Measurements from ENCODE around the gene USP35. TPM values are rescaled to one million over a fixed set of nuclear protein-coding genes. Genes with fewer than 3 reads are reported as not detected.
"Not testable (repeated sequence)": the region's sequence is repeated elsewhere in the genome, so short reads cannot be mapped to it uniquely, and the experiment has no call there.

The USP35 gene
- total and polyA plus RNA-seq, 4 experiments from 2014 or later: 0.11 to 14.3 (median 6.8) TPM

DNA sequence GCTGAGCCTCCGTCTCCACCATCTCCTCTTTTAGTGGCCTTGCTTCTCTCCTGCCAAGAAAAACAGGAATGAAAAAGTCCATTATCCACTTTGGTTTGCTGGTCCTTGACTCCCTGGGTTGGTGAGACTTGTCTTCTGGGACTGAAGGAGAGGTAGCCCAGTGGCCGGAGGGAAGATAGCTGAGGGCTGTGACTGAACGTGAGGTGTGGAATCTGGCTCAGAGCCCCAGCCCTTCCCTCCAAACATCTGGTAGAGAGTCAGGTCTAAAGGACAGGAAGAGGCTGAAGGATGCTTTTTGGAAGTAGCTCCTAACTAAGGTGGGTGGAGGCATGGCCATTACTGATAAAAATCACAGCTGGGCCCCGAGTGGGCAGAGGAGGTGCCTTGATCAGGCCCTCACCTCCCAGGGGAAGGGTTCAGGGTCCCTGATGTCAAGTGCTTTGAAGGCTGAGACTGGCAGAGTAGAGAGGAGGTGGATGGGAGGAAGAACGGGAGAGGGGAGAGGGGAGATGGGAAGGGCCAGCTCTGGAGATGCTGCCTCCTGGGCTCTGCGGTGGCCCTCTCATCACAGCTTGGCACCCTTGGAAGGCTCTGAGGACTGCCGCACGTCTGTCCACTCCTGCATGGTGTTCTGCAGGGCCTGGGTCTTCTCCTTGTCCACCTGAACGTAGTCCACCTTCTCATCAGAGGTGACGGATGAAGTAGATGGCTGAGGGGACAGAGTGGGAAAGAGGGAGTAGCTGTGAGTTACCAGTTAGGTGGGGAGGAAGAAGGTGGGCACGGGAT lies 30.2 kb downstream of the USP35 start:
- no peaks in the 10 kb centered on the region for H3K27me3 ChIP-seq (ENCODE audit: insufficient read depth, low read length)
- H3K9me3 ChIP-seq (ENCODE audit: control insufficient read depth in 1 of 2, low read length in 2 of 2): no peaks in the 10 kb centered on the region
- Mint-ChIP-seq H3K27me3 (no peaks in the 10 kb centered on the region), H3K27ac (peak overlapping the region in 3 of 7 donors; percentile 24 to 85 (median 62)), H3K9me3 (no peaks in the 10 kb centered on the region), H3K4me1 (peaks cover 0 to 7% (median 2%) of the 10 kb centered on the region in 4 donors), H3K36me3 (peaks cover 22 to 35% of the 10 kb centered on the region in 2 donors), H3K4me3 (no peak overlapping the region)
- intact Hi-C loops (cut with micrococcal nuclease): no loop called here
- H3K27ac ChIP-seq (ENCODE audit: low read depth, low read length): no peak overlapping the region
- POLR2A ChIA-PET (ENCODE audit: partially characterized antibody): no interaction called here
- DNase-seq: no peak
- peaks cover 12% of the 10 kb centered on the region for H3K36me3 ChIP-seq (ENCODE audit: insufficient read depth, low read length)
- CTCF ChIA-PET (ENCODE audit: partially characterized antibody): no interaction called here
- no peak overlapping the region for H3K4me3 ChIP-seq (ENCODE audit: low read length in 2 of 2)
- no peaks in the 10 kb centered on the region for H3K4me1 ChIP-seq (ENCODE audit: insufficient read depth, low read length)

DNA sequence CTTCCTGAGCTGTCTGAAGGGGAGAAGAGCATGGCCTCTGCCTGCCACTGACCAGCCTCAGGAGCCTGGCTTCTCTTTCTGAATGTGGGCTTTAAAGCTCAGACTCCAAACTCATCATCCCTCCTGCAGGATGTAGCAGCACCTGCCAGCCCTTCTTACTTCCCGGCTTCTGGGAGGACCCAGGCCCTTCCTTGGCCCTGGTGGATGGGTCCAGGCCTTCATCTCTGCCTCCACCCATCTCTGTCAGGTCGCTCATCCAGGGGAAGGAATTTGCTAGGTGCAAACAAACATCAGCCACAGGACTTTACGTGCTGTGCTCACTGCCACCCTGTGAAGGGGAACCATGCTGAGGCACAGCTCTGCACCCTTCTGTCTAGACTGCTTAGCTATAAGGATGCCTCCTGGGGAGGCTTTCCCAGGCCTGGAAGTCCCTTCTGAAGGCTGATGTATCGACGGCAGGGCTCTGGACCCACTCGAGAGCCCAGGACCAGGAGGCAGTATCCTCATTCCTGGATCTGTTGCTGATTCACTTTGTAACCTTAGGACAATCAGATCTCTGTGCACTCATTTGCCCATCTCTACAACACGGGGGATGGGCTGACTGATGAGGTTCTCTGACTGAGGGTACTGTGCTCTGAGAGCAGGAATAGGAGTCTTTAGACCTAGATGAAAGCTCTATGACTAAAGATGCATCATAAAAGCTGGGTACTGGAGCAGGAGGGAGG lies 30.9 kb downstream of the USP35 start:
- Histone ChIP-seq H3K4me3 (ENCODE audit: low read length in 2 of 2) (no peak overlapping the region), H3K27me3 (ENCODE audit: insufficient read depth, low read length) (no peaks in the 10 kb centered on the region), H3K4me1 (ENCODE audit: insufficient read depth, low read length) (no peaks in the 10 kb centered on the region), H3K36me3 (ENCODE audit: insufficient read depth, low read length) (peaks cover 12% of the 10 kb centered on the region), H3K27ac (ENCODE audit: low read depth, low read length) (no peak overlapping the region), H3K9me3 (ENCODE audit: control insufficient read depth in 1 of 2, low read length in 2 of 2) (no peaks in the 10 kb centered on the region)
- Mint-ChIP-seq H3K36me3 (peaks cover 22 to 37% of the 10 kb centered on the region in 2 donors), H3K27me3 (no peaks in the 10 kb centered on the region), H3K27ac (peak overlapping the region in 3 of 7 donors; percentile 24 to 74 (median 62)), H3K4me1 (peaks cover 0 to 7% (median 2%) of the 10 kb centered on the region in 4 donors), H3K9me3 (no peaks in the 10 kb centered on the region), H3K4me3 (no peak overlapping the region)
- ChIA-PET POLR2A (ENCODE audit: partially characterized antibody) (no interaction called here), CTCF (ENCODE audit: partially characterized antibody) (no interaction called here)
- intact Hi-C loops (cut with micrococcal nuclease): no loop called here
- DNase-seq: no peak

DNA sequence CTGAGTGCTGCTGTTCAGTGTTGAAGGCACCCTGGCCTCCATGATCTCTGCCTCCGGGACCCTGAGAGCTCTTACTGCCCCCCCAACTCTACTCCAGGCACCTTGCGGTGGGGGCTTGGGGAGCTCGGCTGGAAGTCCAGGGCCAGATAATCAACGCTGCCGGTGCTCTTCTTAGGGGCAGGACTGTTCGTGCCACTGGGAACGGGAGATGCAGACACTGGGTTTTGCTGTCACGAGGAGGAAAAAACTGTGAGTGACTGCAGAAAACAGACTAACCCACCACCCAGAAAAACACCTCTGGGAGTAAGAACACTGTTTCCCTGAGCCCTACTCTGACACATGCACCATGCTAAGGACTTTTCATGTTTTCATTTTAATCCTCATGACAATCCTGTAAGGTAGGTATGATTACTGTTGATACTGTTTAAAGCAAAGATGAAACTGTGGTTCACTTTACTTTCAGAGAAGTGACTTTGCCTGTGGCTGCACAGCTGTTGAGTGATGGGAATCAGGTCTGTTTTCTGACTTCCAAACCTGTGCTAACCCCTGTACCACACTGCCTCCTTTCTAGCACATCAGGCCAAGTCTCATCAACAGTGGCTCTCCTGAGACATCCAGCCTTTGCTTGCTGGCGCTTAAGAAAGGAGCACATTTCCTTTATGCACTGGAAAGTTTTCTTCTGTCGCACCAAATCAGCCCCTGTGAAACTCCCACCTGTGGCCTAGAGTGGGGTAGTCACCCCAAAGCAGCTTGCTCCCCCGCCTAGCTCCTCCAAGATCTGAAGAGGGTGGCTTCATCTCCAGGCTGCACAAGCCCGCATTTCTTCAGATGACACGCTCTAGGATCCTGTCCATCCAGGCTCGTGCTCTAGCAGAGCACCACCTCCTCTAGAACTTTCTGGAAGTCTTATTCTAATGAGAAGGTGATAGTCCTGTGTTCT lies 31.8 kb downstream of the USP35 start:
- peaks cover 22 to 41% of the 10 kb centered on the region in 2 donors for H3K36me3 Mint-ChIP-seq
- peaks cover 0 to 7% (median 2%) of the 10 kb centered on the region in 4 donors for H3K4me1 Mint-ChIP-seq
- H3K27ac Mint-ChIP-seq: peak overlapping the region in 5 of 7 donors; percentile 7 to 83 (median 35)
- no peak overlapping the region for H3K4me3 ChIP-seq (ENCODE audit: low read length in 2 of 2)
- intact Hi-C loops (cut with micrococcal nuclease): no loop called here
- DNase-seq: no peak
- H3K27me3 ChIP-seq (ENCODE audit: insufficient read depth, low read length): no peaks in the 10 kb centered on the region
- H3K27me3 Mint-ChIP-seq: no peaks in the 10 kb centered on the region
- H3K4me3 Mint-ChIP-seq: no peak overlapping the region
- H3K36me3 ChIP-seq (ENCODE audit: insufficient read depth, low read length): peaks cover 12% of the 10 kb centered on the region
- no peak overlapping the region for H3K27ac ChIP-seq (ENCODE audit: low read depth, low read length)
- H3K9me3 Mint-ChIP-seq: no peaks in the 10 kb centered on the region
- H3K4me1 ChIP-seq (ENCODE audit: insufficient read depth, low read length): no peaks in the 10 kb centered on the region
- no peaks in the 10 kb centered on the region for H3K9me3 ChIP-seq (ENCODE audit: control insufficient read depth in 1 of 2, low read length in 2 of 2)
- CTCF ChIA-PET (ENCODE audit: partially characterized antibody): no interaction called here
- POLR2A ChIA-PET (ENCODE audit: partially characterized antibody): no interaction called here

DNA sequence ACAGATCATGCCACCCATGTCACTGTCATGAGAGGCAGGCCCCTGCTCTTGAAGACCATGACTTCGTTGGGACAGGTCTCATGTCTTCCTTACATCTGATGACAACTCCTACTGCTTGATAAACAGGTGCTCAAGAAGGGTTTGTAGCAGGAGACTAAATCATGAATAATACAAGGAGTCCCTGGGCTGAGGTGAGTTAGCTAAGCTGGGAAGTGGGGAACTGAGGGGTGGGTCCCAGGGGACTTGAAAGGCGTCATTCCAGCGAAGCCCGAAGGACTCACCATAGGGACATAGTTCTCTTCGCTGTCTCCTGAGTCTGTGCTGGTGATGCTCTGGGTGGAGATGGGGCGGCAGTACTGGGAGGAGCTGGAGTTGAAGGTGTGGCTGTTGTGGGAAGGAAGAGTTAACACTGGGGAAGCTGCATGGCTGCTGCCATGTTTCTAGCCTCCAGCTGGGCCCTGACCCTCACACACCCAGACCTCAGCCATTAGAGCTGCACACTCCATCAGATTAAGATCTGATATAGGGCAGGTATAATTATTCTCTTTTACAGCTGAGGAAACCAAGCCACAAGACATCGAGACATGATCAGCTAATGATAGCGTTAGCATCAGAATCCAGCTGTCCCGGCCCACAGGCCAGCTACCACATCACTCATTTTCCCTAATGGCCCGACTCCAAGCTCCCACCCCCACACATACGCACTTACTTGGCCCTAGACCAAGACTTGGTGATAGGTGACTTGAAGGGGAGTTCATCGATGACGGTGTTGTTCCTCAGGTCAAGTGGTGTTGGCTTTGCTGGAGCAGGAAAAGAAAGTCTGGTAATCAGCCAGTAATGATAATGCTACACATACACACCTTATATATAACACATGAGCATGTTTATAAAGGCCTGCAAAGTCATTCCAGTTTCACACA lies 32.9 kb downstream of the USP35 start:
- Mint-ChIP-seq H3K4me3 (no peak overlapping the region), H3K27me3 (no peaks in the 10 kb centered on the region), H3K36me3 (peaks cover 20 to 39% of the 10 kb centered on the region in 2 donors), H3K9me3 (no peaks in the 10 kb centered on the region), H3K4me1 (peaks cover 0 to 7% (median 2%) of the 10 kb centered on the region in 4 donors), H3K27ac (peak overlapping the region in 3 of 7 donors; percentile 31 to 78 (median 38))
- CTCF ChIA-PET (ENCODE audit: partially characterized antibody): no interaction called here
- Histone ChIP-seq H3K9me3 (ENCODE audit: control insufficient read depth in 1 of 2, low read length in 2 of 2) (no peaks in the 10 kb centered on the region), H3K4me3 (ENCODE audit: low read length in 2 of 2) (no peak overlapping the region), H3K4me1 (ENCODE audit: insufficient read depth, low read length) (no peaks in the 10 kb centered on the region), H3K27me3 (ENCODE audit: insufficient read depth, low read length) (no peaks in the 10 kb centered on the region), H3K36me3 (ENCODE audit: insufficient read depth, low read length) (peaks cover 12% of the 10 kb centered on the region), H3K27ac (ENCODE audit: low read depth, low read length) (no peak overlapping the region)
- POLR2A ChIA-PET (ENCODE audit: partially characterized antibody): no interaction called here
- no peak for DNase-seq
- intact Hi-C loops (cut with micrococcal nuclease): no loop called here

DNA sequence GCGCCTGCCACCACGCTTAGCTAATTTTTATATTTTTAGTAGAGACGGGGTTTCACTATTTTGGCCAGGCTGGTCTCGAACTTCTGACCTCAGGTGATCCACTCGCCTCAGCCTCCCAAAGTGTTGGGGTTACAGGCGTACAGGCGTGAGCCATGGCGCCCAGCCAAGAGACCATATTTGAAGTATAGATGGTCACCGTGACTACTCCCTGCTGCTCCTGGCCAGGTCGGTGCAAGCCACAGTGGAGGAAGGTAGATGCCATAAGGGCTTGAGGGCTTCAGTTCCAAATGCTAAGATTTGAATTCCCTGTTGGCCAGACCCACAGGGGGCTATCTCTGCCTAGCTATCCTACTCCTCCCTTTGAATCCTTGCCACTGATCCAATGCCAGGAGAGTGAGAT lies 34.0 kb downstream of the USP35 start:
- POLR2A ChIA-PET (ENCODE audit: partially characterized antibody); H3K9me3 Mint-ChIP-seq; H3K9me3 ChIP-seq (ENCODE audit: control insufficient read depth in 1 of 2, low read length in 2 of 2); H3K27me3 ChIP-seq (ENCODE audit: insufficient read depth, low read length); H3K27ac Mint-ChIP-seq; H3K4me3 ChIP-seq (ENCODE audit: low read length in 2 of 2); intact Hi-C loops (cut with micrococcal nuclease); H3K27ac ChIP-seq (ENCODE audit: low read depth, low read length); CTCF ChIA-PET (ENCODE audit: partially characterized antibody); DNase-seq; H3K4me1 ChIP-seq (ENCODE audit: insufficient read depth, low read length); H3K27me3 Mint-ChIP-seq; H3K4me3 Mint-ChIP-seq; H3K4me1 Mint-ChIP-seq: not testable (repeated sequence)
- peaks cover 14 to 32% of the 10 kb centered on the region in 2 donors for H3K36me3 Mint-ChIP-seq
- H3K36me3 ChIP-seq (ENCODE audit: insufficient read depth, low read length): peaks cover 12% of the 10 kb centered on the region

DNA sequence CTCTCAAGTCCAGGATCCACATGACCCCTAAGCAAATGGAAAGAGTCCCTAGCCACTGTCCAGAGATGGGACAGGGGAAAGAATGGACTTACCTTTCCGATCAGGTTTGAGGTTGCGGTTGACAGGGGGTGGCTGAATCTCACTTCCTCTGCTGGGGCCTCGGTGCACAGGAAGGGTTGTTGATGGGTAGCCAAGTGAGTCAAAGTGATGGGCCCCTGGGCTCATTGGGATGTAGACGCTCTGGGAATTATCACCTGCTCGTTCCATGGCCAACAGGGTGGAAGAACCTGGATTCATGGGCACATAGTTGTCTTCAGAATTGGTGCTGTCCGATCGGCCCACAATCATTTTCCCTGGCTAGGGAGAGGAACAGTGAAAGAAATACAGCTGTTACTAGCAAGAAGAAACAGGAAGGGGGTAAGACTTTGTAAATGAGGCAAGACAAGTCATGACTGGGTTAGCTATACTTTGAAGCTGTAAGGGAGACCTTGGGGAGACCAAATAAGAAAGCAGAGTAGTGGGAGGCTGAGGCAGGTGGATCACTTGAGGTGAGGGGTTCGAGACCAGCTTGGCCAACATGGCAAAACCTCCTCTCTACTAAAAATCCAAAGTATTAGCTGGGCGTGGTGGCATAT lies 34.7 kb downstream of the USP35 start:
- no peak overlapping the region for H3K4me3 Mint-ChIP-seq
- Histone ChIP-seq H3K27ac (ENCODE audit: low read depth, low read length) (no peak overlapping the region), H3K4me3 (ENCODE audit: low read length in 2 of 2) (no peak overlapping the region), H3K4me1 (ENCODE audit: insufficient read depth, low read length) (no peaks in the 10 kb centered on the region), H3K9me3 (ENCODE audit: control insufficient read depth in 1 of 2, low read length in 2 of 2) (no peaks in the 10 kb centered on the region), H3K27me3 (ENCODE audit: insufficient read depth, low read length) (no peaks in the 10 kb centered on the region), H3K36me3 (ENCODE audit: insufficient read depth, low read length) (peaks cover 12% of the 10 kb centered on the region)
- CTCF ChIA-PET (ENCODE audit: partially characterized antibody): no interaction called here
- DNase-seq: no peak
- peaks cover 0 to 7% (median 1%) of the 10 kb centered on the region in 4 donors for H3K4me1 Mint-ChIP-seq
- intact Hi-C loops (cut with micrococcal nuclease): no loop called here
- peak overlapping the region in 1 of 7 donors; percentile 70 for H3K27ac Mint-ChIP-seq
- H3K36me3 Mint-ChIP-seq: peaks cover 13 to 29% of the 10 kb centered on the region in 2 donors
- no peaks in the 10 kb centered on the region for H3K27me3 Mint-ChIP-seq
- no peaks in the 10 kb centered on the region for H3K9me3 Mint-ChIP-seq
- POLR2A ChIA-PET (ENCODE audit: partially characterized antibody): no interaction called here

Data from CD4-positive, alpha-beta memory T cell (primary cell).